GM23248 (cell line): Measurements from ENCODE around the gene SELENOO. TPM values are rescaled to one million over a fixed set of nuclear protein-coding genes. Genes with fewer than 3 reads are reported as not detected.

Experiments
- DNase-seq: peaks from one replicate; pipeline ENCODE4 v3.0.0-alpha.2; 2015
- H2AFZ ChIP-seq: fragments of 200-600 bp; sonication (generic); 2 replicates; pipeline ENCODE4 v1.6.1; 2016; ENCODE audit warnings: antibody characterized with exemption
- H3F3A ChIP-seq: fragments of 200-600 bp; sonication (generic); 2 replicates; pipeline ENCODE4 v1.6.1; 2016; ENCODE audit warnings: mild to moderate bottlenecking, antibody characterized with exemption, mixed run types; ENCODE audit not compliant: insufficient read depth
- H3K27ac ChIP-seq: fragments of 200-600 bp; sonication (generic); 2 replicates; pipeline ENCODE4 v1.5.1; 2016; ENCODE audit warnings: mild to moderate bottlenecking
- H3K27me3 ChIP-seq: fragments of 200-600 bp; sonication (generic); replicated peaks from 2 replicates; pipeline ENCODE4 v1.6.1; 2016; ENCODE audit warnings: mild to moderate bottlenecking; ENCODE audit not compliant: insufficient read depth
- H3K36me3 ChIP-seq: fragments of 200-600 bp; sonication (generic); 2 replicates; pipeline ENCODE4 v1.6.1; 2016; ENCODE audit warnings: low read depth, mild to moderate bottlenecking
- H3K4me1 ChIP-seq: fragments of 200-600 bp; sonication (generic); 2 replicates; pipeline ENCODE4 v1.6.1; 2016; ENCODE audit warnings: mild to moderate bottlenecking; ENCODE audit not compliant: insufficient read depth
- H3K4me2 ChIP-seq: fragments of 200-600 bp; sonication (generic); one replicate; pipeline ENCODE4 v1.6.1; 2016; ENCODE audit warnings: mild to moderate bottlenecking; ENCODE audit not compliant: unreplicated experiment
- H3K4me3 ChIP-seq: fragments of 200-600 bp; sonication (generic); 2 replicates; pipeline ENCODE4 v1.5.1; 2016; ENCODE audit warnings: mild to moderate bottlenecking
- H3K79me2 ChIP-seq: fragments of 200-600 bp; sonication (generic); 2 replicates; pipeline ENCODE4 v1.6.1; 2016; ENCODE audit warnings: mild to moderate bottlenecking; ENCODE audit not compliant: insufficient read depth
- H3K9ac ChIP-seq: fragments of 200-600 bp; sonication (generic); 2 replicates; pipeline ENCODE4 v1.6.1; 2016; ENCODE audit warnings: mild to moderate bottlenecking
- H3K9me2 ChIP-seq: fragments of 200-600 bp; sonication (generic); 2 replicates; pipeline ENCODE4 v1.6.1; 2016; ENCODE audit warnings: mixed run types, mild to moderate bottlenecking, moderate library complexity; ENCODE audit not compliant: insufficient read depth
- H3K9me3 ChIP-seq: fragments of 200-600 bp; sonication (generic); one replicate; pipeline ENCODE4 v1.6.1; 2017; ENCODE audit warnings: low read depth
- H4K20me1 ChIP-seq: fragments of 200-600 bp; sonication (generic); 2 replicates; pipeline ENCODE4 v1.6.0; 2016; ENCODE audit not compliant: insufficient read depth
- EZH2 ChIP-seq: fragments of 200-600 bp; sonication (generic); IDR thresholded peaks from 2 replicates; pipeline ENCODE4 v1.6.1; 2018; ENCODE audit warnings: antibody characterized with exemption, mild to moderate bottlenecking; ENCODE audit not compliant: insufficient read depth, poor library complexity, severe bottlenecking
- EZH2phosphoT487 ChIP-seq: fragments of 200-600 bp; sonication (generic); IDR thresholded peaks from 2 replicates; pipeline ENCODE4 v1.6.1; 2018; ENCODE audit warnings: antibody characterized with exemption, moderate library complexity, mild to moderate bottlenecking, low read depth; ENCODE audit not compliant: insufficient read depth
- WGBS, 2 experiments: methylation state at CpG; one replicate each; pipeline ENCODE4 v1.1.6; 2015 to 2017; ENCODE audit warnings: low lambda C conversion rate in 2 of 2, low coverage in 1 of 2; ENCODE audit errors: missing lambda C conversion rate in 2 of 2; 5-methylcytosine and 5-hydroxymethylcytosine counted together
- in situ Hi-C: fragments of 300-500 bp; cut with MboI; formaldehyde crosslinking; loops from 2 replicates; pipeline ENCODE4 v1.15.0; 2020
- polyA plus RNA-seq: library from polyadenylated mRNA; unstranded; fragments of >200 nt; fragmentation: Nextera tagmentation; extraction: Ambion mirVana; gene quantifications from 2 replicates; pipeline ENCODE4 v1.2.1, GENCODE V29; 2016
- total RNA-seq: library from RNA; depleted of rRNA; stranded (reverse); fragments of >200 nt; shearing (Covaris generic); gene quantifications from 2 replicates; pipeline ENCODE4 v1.2.3, GENCODE V29; 2014

The SELENOO gene
- total and polyA plus RNA-seq, 2 experiments from 2014 or later = 5.0 to 24.3 TPM

GRCh38 chr22:50205781-50206569 is 5.2 kb downstream of the SELENOO start:
- peaks cover 8% of the 10 kb centered on the region for H3K4me1 ChIP-seq
- H3K9me2 ChIP-seq = no peaks in the 10 kb centered on the region
- in situ Hi-C loops = no loop called here
- TF ChIP-seq EZH2phosphoT487 (no peak), EZH2 (no peak)
- H2AFZ ChIP-seq = no peak overlapping the region
- H4K20me1 ChIP-seq = no peaks in the 10 kb centered on the region
- no peaks in the 10 kb centered on the region for H3K27me3 ChIP-seq
- H3K9me3 ChIP-seq = no peaks in the 10 kb centered on the region
- DNase-seq = no peak
- no peak overlapping the region for H3K27ac ChIP-seq
- peaks cover 10% of the 10 kb centered on the region; the same call in 1 of the 2 replicates for H3K36me3 ChIP-seq
- WGBS, 2 experiments = 94% methylated on average over 35 to 44 of the region's 45 CpGs
- H3F3A ChIP-seq = no peaks in the 10 kb centered on the region
- no peak overlapping the region for H3K4me3 ChIP-seq
- no peak overlapping the region for H3K9ac ChIP-seq
- H3K4me2 ChIP-seq = no peak overlapping the region
- peaks cover 42% of the 10 kb centered on the region for H3K79me2 ChIP-seq

- peak; percentile 61 for DNase-seq
- Histone ChIP-seq H3K4me1 (peaks cover 8% of the 10 kb centered on the region), H3K79me2 (peaks cover 41% of the 10 kb centered on the region), H3K9ac (no peak overlapping the region), H3K36me3 (peaks cover 10% of the 10 kb centered on the region; the same call in 1 of the 2 replicates), H3K27ac (no peak overlapping the region), H3K9me3 (no peaks in the 10 kb centered on the region), H2AFZ (no peak overlapping the region), H3K4me2 (no peak overlapping the region), H3K4me3 (no peak overlapping the region), H3F3A (0 out of 2 replicates have a peak, but pooled peaks cover under 1% of the 10 kb centered on the region), H3K27me3 (no peaks in the 10 kb centered on the region), H4K20me1 (no peaks in the 10 kb centered on the region), H3K9me2 (no peaks in the 10 kb centered on the region)
- WGBS, 2 experiments = 50 to 54% methylated on average over 10 of the region's 10 CpGs
- in situ Hi-C loops = no loop called here
- TF ChIP-seq EZH2phosphoT487 = no peak
- no peak for TF ChIP-seq EZH2
Observed at GRCh38 chr22:50206599-50206998, 5.8 kb downstream of the SELENOO start.

GRCh38 chr22:50207383-50208140 is 6.8 kb downstream of the SELENOO start:
- TF ChIP-seq EZH2 (no peak), EZH2phosphoT487 (no peak)
- peaks cover 2% of the 10 kb centered on the region for H3K4me1 ChIP-seq
- peaks cover 41% of the 10 kb centered on the region for H3K79me2 ChIP-seq
- no peak overlapping the region for H3K4me3 ChIP-seq
- in situ Hi-C loops = no loop called here
- H2AFZ ChIP-seq = no peak overlapping the region
- peaks cover 14% of the 10 kb centered on the region; the same call in 1 of the 2 replicates for H3K36me3 ChIP-seq
- no peak overlapping the region for H3K4me2 ChIP-seq
- H4K20me1 ChIP-seq = no peaks in the 10 kb centered on the region
- H3K9me2 ChIP-seq = no peaks in the 10 kb centered on the region
- no peak for DNase-seq
- peaks cover 8% of the 10 kb centered on the region; the same call in 1 of the 2 replicates for H3F3A ChIP-seq
- no peak overlapping the region for H3K9ac ChIP-seq
- H3K9me3 ChIP-seq = no peaks in the 10 kb centered on the region
- no peak overlapping the region for H3K27ac ChIP-seq
- no peaks in the 10 kb centered on the region for H3K27me3 ChIP-seq
- WGBS, 2 experiments = 67 to 72% methylated on average over 23 of the region's 23 CpGs

GRCh38 chr22:50208430-50208938 is 7.7 kb downstream of the SELENOO start:
- H3K4me2 ChIP-seq = no peak overlapping the region
- no peaks in the 10 kb centered on the region for H3K27me3 ChIP-seq
- 83% methylated on average over 22 of the region's 22 CpGs for WGBS, 2 experiments
- no peak overlapping the region for H3K9ac ChIP-seq
- no peak for TF ChIP-seq EZH2phosphoT487
- no peak for TF ChIP-seq EZH2
- H3K9me3 ChIP-seq = no peaks in the 10 kb centered on the region
- in situ Hi-C loops = no loop called here
- H3K4me3 ChIP-seq = no peak overlapping the region
- no peaks in the 10 kb centered on the region for H3K9me2 ChIP-seq
- 0 out of 2 replicates have a peak, but pooled peaks cover 16% of the 10 kb centered on the region for H3K36me3 ChIP-seq
- H4K20me1 ChIP-seq = no peaks in the 10 kb centered on the region; the same call in 1 of the 2 replicates
- H2AFZ ChIP-seq = no peak overlapping the region
- H3F3A ChIP-seq = peaks cover 8% of the 10 kb centered on the region; the same call in 1 of the 2 replicates
- H3K79me2 ChIP-seq = peaks cover 41% of the 10 kb centered on the region
- no peak for DNase-seq
- no peaks in the 10 kb centered on the region for H3K4me1 ChIP-seq
- no peak overlapping the region for H3K27ac ChIP-seq
